Kidney glomerular epithelial cell (primary cell): ENCODE measurements around the gene CCDC61.

Experiments used
- DNase-seq: peaks from one replicate; lab custom pipeline; 2025; lab: John Stamatoyannopoulos, UW

Gene CCDC61

DNA sequence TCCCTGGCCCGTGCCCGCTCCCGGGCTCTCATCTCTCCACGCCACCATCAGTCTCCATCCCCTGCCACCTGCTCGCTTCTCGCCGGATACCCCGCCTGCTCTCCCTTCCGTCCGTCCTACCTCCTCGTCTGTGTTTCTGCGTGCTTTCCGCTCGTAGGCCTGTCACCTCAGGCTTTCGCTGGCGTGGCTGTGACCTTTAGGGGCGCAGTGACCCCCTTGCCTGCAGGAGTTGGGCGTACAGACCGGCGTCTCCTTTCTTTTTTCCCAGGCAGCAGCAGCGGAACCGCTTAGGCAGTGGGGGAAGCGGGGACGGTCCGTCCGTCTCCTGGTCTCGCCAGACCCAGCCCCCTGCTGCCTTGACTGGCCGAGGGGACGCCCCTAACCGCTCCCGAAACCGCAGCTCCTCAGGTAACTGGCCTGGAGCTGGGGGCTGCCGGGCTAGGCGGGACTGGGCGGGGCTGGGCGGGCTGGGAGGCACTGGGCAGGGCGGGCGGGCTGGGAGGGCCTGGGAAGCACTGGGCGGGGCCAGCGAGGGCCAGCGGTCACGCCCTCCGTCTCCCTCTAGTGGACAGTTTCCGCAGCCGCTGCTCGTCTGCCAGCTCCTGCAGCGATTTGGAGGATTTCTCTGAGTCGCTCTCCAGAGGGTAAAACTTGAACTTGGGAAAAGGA lies 21.3 kb downstream of the CCDC61 start:
- peak; percentile 55 for DNase-seq

DNA sequence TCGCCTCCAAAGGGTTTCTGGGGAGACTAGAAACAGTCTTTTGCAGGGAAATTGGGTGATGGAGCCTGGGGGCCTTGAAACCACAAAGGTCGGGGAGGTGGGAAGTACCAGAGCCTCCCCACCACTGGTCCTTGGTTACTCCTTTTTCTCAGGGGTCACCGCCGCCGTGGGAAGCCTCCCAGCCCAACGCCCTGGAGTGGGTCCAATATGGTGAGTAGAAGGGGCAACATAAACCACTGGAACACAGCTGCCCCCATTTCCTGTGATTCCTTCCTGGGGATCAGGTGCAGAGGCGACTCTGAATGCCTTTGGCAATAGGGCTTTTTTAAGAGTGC lies 21.8 kb downstream of the CCDC61 start:
- no peak for DNase-seq

DNA sequence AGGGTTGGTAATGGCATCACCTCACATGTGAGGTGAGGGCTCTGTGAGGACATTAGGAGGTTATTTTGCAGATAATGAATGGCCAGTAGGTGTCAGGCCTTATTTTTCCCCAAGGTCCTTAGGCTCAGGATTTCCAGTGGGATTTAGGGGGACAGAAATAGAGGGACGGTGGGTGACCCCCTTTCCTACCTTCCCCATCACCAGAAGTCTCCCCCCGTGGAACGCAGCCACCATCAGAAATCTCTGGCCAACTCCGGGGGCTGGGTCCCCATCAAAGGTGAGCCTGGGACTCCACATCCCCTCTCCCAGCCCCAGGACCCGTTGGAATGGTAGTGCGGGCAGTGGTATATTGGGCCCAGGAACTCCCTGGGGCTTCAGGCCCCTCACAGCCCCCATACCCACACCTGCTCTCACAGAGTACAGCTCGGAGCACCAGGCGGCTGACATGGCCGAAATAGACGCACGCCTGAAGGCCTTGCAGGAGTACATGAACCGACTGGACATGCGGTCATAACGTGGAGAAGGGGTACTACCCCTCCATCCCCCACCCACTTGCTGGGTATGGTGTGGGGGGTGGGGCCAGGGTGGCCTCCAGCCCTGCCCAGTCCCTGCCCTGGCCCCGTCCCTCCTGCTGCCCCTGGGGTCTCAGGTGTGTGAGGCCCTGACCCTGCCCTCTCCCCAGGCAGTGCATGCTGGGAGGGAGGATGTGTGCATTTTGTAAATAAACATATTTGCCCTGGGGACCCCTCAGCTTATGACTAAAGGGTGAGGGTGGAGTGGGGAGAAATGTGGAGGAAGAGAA lies 22.8 kb downstream of the CCDC61 start:
- no peak for DNase-seq

DNA sequence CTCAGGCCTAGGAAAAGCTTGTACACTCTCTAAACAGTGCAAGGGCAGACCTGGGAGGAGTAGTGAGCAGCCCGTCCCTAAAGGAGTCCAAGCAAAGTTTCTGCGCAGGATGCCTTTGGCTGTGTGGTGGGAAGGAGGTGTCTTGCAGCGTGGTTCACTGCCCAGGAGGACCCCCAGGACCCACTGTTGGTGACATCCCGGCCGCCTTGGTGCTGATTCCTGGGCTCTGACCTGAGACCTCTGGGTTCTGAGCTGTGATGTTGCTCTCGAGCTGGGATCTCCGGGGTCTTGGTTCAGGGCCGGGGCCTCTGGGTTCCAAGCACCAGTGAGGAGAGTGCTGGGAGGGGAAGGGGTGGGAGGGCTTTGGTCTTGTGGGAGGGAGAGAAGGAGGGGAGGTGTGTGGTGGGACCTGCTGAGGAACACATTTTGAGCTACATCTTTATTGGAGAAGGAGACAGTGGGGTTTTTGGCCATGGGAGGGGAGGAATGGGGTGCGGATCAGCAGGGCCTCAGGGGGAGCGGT lies 23.5 kb downstream of the CCDC61 start:
- DNase-seq = no peak

DNA sequence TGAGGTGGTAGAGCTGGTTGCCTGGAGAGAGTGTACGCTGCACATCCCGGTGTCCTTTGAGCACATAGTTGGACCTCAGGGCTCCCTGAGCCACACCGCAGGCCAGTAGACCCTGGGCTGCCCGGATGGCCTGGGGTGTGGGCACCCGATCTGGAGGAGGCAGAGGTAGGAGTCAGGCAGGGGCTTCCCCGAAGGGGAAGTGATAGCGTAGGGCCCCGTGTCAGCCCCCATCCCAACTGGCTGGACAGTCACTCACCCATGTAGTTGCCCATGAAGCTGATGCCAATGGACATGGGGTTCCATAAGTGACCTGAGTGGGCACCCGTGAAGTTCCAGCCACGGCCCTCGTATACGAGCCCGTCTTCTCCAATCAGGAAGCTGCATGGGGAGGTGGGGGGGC lies 24.0 kb downstream of the CCDC61 start:
- DNase-seq = no peak

DNA sequence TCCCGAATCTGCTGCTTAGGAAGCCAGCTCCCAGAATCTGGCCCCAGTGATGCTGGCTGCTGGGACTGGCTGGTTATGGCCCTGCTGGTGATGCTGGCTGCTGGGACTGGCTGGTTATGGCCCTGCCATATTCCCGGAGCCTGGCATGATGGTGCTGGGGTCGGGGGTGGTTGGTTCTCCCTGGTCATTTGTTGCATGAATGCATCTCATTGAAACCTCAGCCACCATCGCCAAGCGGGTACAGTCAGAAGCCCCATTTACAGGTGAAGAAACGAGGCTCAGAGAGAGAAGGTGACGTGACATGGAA lies 25.5 kb downstream of the CCDC61 start:
- no peak for DNase-seq

DNA sequence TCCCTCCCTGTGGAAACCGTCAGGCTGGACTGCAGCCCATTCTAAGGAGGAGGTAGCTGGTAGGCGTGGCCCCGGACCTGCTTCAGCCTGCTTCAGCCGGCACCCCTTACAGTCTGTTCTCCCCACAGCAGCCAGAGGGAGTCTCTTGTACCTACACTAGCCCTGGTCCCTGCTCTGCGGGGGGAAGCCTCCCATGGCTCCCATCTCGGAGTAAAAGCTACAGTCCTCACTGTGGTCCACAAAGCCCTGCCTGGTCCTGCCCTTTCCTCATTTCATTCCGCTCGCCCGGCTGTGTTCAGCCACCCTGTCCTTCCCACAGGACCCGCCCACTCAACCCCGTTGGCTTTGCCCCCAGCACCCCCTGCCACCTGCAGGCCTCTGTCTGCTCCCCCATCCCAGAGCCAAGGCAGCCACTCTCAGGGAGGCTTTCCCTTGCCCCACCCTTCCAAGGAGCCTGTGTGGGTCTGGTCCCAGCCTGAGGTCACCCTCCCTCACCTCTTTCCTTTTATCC lies 26.3 kb downstream of the CCDC61 start:
- DNase-seq = no peak

DNA sequence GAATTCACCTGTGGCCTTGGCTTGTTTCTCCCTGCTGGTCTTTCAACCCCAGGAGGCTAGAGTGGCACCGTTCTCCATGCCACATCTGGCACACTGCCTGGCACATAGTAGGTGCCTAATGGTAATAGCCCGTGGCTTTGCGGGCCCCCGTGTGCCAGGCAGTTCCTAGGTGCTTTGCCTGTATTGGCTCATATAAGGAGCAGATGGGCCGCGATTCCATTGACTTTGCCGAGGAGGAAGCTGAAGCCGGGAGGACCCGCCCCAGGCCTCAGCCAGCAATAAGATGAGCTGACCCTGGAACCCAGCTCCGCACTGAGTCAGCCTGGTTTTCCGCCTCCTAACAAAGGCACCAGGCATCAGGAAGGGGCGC lies 26.8 kb downstream of the CCDC61 start:
- DNase-seq = no peak

DNA sequence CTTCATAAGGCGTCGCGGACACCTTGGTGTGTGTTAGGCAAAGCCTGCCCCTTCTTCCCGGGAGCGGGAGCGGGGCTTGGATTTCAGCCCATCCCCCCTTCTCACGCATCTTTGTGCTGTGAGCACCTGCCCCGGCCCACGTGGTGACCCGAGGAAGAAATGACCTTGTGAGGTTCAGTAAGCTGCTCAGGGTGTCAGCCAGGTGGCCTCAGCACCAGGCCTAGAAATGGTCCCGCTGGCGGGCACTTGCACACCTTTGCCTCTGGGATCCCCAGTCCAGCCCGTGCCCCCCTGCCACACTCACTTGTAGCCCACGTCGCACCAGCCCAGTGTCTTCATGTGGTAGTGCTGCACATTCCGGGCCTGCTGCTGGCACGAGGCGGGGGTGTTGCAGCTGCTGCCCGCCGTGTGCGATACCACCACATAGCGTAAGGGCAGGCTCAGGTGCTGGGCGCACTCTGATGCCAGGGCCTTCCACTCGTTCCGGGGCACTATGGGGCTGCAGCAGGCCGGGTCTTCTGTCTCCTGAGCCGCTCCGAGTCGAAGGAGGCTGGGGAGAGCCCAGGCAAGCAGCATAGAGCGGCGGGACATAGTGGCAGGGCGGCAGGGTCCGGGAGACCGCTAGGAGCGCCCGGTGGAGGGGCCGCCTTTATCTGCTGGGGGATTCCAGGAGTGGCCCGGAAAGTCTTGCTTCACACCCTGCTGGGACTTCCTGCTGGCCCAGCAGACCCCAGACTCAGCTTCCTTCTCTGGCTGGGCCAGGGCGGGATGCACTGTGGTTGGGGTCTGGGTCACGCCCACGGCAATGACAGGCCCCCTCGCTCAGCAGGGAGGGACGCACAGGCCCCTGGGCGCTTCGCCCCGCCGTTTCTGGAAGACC lies 27.4 kb downstream of the CCDC61 start, which contains the start of gene PGLYRP1:
Gene PGLYRP1 (minus strand): TSS at position 623 of the 880 bp plus-strand sequence. CDS start 32 bp downstream, at position 591.
- DNase-seq = no peak

DNA sequence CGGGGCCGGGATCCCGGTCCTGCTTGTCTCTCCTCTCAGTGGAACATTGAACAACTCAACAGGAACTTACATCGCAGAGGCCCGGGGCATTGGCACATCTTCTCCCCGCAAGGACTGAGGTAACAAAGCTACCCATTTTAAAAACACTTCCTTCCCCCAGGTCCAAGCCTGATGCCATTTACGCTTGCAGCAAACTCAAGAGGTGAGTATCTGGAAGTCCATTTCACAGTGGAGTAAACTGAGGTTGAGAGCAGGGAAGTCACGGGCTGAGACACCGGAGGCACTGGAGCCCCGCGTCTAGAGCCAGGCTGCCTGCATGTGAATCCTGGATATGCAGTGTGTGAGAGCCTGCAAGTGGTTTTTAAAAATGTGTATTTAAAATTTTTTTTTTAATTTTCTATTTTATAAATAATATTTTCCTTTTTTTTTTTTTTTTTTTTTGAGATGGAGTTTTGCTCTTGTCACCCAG lies 28.1 kb downstream of the CCDC61 start:
- DNase-seq = no peak

DNA sequence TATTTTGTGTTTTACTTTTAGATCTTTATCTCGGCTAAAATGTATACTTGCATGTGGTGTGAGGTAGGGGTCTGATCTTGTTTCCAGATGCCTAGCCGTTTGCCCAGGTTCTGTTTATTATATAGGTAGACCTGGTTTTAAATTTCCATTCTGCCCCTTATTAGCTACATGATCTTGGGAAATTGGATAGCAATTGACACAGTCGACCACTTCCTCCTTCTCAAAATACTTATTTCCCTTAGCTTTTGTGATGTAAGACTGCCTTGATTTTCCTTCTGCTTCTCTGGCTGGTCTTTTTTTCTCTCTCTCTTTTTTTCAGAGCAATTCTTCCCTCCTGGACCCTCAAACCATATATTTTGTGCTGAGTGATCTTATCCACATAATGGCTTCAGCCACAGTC lies 30.6 kb downstream of the CCDC61 start:
- DNase-seq = no peak

DNA sequence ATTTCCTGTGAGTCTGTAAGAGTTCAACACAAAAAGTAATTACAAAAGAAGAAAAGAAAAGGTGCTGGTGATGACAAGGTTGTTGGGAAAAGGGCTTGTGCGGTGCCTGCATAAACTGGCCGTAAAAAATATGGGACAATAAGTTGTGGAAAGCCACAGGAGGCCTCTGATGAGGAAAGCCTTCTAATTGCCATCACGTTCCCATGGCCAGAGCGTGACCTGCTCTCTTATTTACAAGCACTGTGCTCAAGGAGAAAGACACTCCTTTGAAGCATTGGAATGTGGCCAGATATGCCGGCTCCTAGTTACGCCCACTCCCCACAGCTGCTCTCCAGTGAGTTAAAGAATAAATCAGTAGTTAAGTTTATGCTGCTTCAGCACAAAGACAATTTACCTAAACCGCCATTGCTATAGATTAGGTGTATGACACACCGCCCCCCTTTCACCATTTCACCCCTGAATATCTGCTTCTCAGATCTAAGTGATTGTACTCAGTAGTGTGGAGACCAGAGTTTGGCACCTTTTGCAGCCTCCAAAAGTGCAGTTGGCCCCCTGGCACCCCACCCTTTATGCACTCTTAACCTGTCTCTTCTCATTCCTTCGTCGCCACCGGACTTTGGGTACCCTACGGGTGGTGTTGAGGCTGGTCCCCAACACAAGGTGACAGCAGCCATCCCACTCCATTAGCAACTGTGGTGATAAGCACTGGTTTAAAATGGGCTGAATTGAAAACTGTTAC lies 35.7 kb downstream of the CCDC61 start:
- no peak for DNase-seq

DNA sequence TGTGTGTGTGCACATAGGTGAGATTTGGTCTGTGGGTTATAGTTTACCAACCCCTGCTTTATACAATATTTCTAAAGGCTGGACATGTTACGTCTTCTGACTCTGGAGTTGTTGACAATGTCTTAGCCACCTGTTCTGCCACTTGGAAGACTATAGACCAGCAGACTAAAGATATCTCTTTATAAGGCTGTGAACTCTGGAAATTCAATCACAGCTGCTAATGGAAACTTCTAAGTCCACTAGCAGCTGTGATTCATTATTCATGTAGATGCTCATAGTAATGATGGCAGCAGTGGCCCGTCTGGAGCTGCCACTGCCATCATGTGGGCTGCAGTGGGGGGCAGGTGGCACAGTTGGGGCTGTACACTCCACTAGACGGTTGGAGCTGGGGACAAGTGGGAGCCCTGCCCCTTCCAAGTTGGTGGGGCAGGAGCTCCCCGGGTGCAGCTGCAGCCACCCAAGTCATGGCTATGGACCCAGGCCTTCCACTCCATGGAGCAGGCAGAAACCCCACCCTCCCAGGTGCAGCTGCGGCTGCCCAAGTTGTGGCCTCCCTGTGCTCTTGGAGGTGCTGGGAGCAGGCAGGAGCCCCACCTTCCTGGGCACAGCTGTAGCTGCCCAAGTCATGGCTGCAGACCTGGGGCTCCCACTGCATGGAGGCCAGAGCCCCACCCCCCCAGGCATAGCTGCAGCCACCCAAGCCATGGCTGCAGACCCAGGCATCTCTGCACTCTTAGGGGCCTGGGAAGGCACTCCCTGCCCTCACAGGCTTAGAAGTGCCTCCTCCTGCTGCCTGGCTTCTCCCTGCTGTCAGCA lies 36.7 kb downstream of the CCDC61 start:
- DNase-seq = no peak

DNA sequence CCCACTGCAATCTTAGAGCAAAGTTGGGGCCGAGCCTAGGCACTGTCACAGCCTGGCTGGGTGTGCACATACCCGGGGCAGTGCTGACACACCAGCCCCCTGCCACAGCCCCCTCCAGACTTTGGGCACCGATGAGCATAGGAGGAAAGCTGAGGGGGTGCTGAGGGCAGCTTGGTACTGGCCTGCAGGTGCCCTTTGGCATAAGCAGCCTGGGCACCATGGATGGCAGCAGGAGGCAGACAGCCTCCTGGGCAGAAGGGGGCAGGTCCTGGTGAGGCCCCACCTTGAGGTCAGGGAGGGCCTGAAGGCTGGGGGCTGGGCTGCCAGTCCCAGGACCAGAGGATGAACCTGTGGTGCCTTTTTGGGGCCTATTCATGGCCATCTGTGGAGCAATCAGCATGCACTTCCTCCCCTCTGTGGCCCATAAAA lies 37.3 kb downstream of the CCDC61 start:
- no peak for DNase-seq

DNA sequence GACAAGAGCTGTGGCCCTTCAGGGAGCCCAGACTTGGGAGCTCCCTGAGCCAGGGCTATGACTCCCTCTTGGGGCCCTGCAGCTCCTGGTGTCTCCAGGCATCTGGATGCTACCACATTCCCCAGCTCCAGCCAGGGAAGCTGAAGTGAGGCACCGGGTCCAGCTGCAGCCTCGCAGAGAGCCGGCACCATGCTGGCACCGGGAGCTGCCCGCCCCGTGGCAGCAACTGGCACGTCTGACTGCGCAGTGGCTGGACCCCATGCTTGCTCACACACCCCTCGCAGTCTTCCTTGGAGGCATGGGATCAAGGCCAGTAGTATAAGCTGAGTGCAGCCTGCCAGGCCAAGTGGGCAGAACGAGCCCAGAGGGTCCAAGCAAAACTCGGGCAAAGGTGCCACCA lies 38.1 kb downstream of the CCDC61 start:
- no peak for DNase-seq

DNA sequence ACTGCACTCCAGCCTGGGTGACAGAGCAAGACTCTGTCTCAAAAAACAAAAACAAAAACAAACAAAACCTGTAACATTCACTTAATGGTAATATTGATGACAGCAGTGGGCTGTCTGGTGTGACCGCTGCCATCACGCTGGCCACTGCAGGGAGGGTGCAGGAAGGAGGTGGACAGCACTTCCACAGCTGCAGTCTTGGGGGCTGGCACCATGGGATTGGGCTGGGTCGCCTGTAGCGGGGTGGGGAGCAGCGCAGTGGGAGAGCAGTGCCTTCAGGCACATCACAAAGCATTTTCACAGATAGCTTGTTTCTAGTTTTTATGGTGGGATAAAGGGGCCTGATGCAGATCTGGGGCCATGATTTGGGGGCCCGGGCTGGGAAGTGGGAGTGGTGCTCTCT lies 40.3 kb downstream of the CCDC61 start:
- no peak for DNase-seq

DNA sequence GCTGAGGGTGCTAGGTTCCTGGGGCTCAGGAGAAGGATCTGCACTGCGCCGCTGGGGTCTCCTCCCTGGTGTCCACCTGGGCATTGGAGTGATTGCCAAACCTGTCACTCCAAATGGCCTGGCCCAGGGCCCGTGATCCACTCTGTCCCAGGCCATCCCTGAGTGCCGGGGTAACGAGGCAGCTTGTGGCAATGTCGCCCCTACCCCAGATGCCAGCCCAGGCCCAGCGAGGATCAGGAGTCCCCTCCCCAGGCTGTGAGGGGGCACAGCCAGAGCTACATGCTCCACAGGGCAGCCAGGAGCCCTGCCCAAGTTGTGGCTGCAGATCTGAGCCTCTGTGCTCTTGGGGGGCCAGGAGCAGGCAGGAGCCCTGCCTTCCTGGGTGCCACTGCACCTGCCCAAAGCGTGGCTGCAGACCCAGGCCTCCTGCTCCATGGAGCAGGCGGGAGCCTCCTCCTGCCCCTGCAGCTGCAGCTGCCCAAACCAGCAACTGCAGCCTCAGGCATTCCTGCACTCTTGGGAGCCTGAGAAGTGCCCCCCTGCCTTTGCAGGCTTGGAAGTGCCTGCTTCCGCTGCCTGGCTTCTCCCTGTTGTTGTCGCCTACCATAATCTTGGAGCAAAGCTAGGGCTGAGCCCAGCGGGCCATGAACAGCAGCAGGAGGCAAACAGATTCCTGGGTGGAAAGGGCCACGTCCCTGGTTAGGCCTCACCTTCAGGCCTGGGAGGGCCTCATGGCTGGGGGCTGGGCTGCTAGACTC lies 40.9 kb downstream of the CCDC61 start:
- DNase-seq = no peak

DNA sequence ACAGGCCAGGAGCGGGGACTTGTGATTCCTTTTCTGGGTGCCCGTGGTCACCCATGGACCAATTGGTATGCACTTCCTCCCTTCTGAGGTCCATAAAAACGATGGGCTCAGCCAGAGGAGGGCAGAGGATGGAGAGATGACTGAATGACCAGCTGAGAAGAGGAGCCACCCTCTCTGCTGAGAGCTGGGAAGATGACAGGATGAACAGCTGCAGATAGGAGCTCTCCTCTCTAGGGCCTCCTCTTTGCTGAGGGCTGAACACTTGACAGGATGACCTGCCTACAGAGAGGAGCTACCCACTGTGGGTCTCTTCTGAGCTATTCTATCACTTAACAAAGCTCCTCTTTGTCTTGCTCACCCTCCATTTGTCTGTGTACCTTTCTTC lies 41.5 kb downstream of the CCDC61 start:
- DNase-seq = no peak

DNA sequence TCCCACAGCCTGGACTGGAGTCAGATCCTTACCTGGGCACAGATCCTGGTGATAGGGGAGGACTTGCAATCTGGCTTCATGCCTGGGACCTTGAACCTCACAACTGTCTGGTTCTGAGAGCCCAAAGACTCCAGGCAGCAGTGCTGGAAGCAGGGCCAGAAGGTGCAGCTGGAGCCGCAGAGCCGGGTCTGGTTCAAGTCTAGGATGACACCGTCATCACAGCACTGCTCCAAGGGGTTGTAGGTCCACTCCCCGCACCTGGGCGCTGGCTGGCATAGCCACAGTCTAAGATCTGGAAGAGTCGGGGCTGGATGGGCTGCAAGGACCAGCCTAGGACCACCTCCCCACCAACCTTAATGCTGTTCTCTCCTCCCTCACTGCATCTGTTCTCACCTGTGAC lies 44.9 kb downstream of the CCDC61 start:
- no peak for DNase-seq

DNA sequence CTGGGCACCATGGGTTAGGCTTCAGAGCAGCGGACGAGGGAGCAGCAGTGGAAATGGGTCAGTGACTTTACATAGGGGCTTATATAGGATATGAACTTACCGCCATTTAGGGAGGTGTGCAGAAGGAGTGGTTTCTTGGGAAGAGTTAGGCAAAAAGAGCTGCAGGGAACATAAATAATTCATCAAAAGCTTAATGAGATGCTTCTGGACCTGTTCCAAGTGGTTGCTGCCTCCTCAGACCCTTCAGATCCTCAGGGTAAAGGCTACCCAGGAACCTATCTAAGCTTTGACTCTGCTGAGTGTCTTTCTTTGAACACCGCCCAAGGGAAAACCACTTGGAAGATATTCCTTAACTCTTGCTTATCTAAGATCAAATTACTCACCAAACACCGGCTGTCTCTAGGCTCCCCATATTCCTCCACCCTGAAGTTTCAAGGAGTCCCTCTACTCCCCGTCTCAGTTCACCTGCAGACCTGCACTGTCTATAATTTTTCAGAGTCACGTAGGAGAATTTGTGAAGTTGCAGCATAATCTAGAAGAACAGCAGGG lies 45.8 kb downstream of the CCDC61 start, which contains the start of gene IGFL4:
Gene IGFL4 (minus strand): TSS at position 51 of the 549 bp plus-strand sequence. CDS start 40 bp downstream, at position 11.
- DNase-seq = no peak
